GM06990 (cell line): ENCODE data around the gene IGFALS.

Source experiments
- DNase-seq: peaks from one replicate; pipeline ENCODE4 v3.0.0-alpha.2; 2011; ENCODE audit not compliant: insufficient read length; ENCODE audit errors: extremely low read depth
- H3K27me3 ChIP-seq: replicated peaks from 2 replicates; pipeline ENCODE4 v1.6.0; 2011; ENCODE audit warnings: low read length; ENCODE audit not compliant: control insufficient read depth, insufficient read depth
- H3K36me3 ChIP-seq: 2 replicates; pipeline ENCODE4 v1.5.1; 2011; ENCODE audit warnings: low read length; ENCODE audit not compliant: control insufficient read depth, insufficient read depth
- H3K4me3 ChIP-seq: replicated peaks from 2 replicates; pipeline ENCODE4 v1.5.1; 2011; ENCODE audit warnings: low read depth, mild to moderate bottlenecking, control low read depth, low read length
- CTCF ChIP-seq: IDR thresholded peaks from 2 replicates; pipeline ENCODE4 v1.5.1; 2011; ENCODE audit warnings: low read length, control low read depth, mild to moderate bottlenecking, inconsistent platforms; ENCODE audit not compliant: insufficient read depth, poor library complexity, severe bottlenecking

The IGFALS gene

GRCh38 chr16:1793578-1794220, at the start of gene IGFALS:
IGFALS (minus strand) TSS chr16:1793705; CDS start chr16:1793652, 53 bp downstream.
- Histone ChIP-seq H3K4me3 (no peak within 1 kb of the TSS), H3K36me3 (peaks cover 3% of the 10 kb centered on the region), H3K27me3 (no peaks in the 10 kb centered on the region)
- TF ChIP-seq CTCF = no peak
- DNase-seq = no peak

- Histone ChIP-seq H3K4me3 (no peak overlapping the region), H3K27me3 (no peaks in the 10 kb centered on the region), H3K36me3 (no peaks in the 10 kb centered on the region)
- no peak for TF ChIP-seq CTCF
- no peak for DNase-seq
These were observed 46.0 kb upstream of the IGFALS start for GRCh38 chr16:1839554-1839953.

GRCh38 chr16:1834096-1834495, 40.6 kb upstream of the IGFALS start:
- Histone ChIP-seq H3K4me3 (no peak overlapping the region), H3K36me3 (no peaks in the 10 kb centered on the region; the same call in 1 of the 2 replicates), H3K27me3 (no peaks in the 10 kb centered on the region)
- no peak for DNase-seq
- no peak for TF ChIP-seq CTCF

GRCh38 chr16:1832838-1833454, 39.4 kb upstream of the IGFALS start:
- H3K36me3 ChIP-seq = no peaks in the 10 kb centered on the region; the same call in 1 of the 2 replicates
- no peak for TF ChIP-seq CTCF
- no peak overlapping the region for H3K4me3 ChIP-seq
- H3K27me3 ChIP-seq = no peaks in the 10 kb centered on the region
- no peak for DNase-seq

- DNase-seq = no peak
- Histone ChIP-seq H3K4me3 (no peak overlapping the region), H3K27me3 (no peaks in the 10 kb centered on the region), H3K36me3 (no peaks in the 10 kb centered on the region; the same call in 1 of the 2 replicates)
- TF ChIP-seq CTCF = no peak
These were observed 37.9 kb upstream of the IGFALS start for GRCh38 chr16:1831186-1832075.
